ENCODE measurements around the gene ERGIC1. TPM values are rescaled to one million over a fixed set of nuclear protein-coding genes. Genes with fewer than 3 reads are reported as not detected.

The ERGIC1 gene
- total and polyA plus RNA-seq, 2 of the 13 experiments (the other 11 are each of a cell fraction or from before 2014, with no cell fraction given): 78.5 to 184 TPM

DNA sequence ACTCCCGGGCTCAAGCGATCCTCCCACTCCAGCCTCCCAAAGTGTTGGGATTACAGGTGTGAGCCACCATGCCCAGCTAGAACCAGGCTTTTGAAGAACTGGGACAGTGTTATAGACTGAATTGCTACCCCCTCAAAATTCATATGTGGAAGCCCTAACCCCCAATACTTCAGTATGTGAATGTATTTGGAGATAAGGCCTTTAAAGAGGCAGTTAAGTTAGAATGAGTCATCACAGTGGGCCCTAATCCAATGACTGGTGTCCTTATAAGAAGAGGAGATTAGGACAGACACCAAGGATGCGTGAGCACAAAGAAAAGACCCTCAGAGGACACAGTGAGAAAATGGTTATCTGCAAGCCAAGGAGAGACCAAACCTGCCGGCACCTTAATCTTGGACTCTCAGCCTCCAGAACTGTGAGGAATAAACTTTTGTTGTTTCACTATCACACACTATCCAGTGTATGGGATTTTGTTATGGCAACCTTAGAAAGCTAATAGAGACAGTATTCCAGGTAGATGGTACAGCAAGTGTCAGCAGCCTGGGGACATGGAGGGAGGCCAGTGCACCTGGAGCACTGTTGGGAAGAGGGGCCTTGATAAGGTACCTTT lies 31.4 kb upstream of the ERGIC1 start:
- no peak overlapping the region for H3K9ac ChIP-seq (ENCODE audit: insufficient read depth, low read depth, low read length)
- H3K4me1 ChIP-seq (ENCODE audit: insufficient read depth, low read length): peaks cover 73% of the 10 kb centered on the region
- no peak overlapping the region for H3K4me2 ChIP-seq (ENCODE audit: low read depth, low read length)
- ChIA-PET POLR2A (interaction anchor here (1.1 to 1.3 kb wide), 3 partner anchors 9 to 31 kb away, joined by 3 to 6 read pairs (median 3); no protein-coding TSS in a partner anchor), CTCF (ENCODE audit: low intra/inter-chr PET ratio, low total read pairs) (no interaction called here)
- DNase-seq (ENCODE audit: low spot score): no peak
- intact Hi-C loops (cut with micrococcal nuclease; ENCODE audit: unreplicated experiment): no loop called here
- no peak for TF ChIP-seq SMARCE1 (IDR thresholded peaks at IDR 0.05; ENCODE audit: borderline replicate concordance)
- no peak for TF ChIP-seq NFIB (CRISPR knock-in tag; IDR thresholded peaks at IDR 0.05; ENCODE audit: borderline replicate concordance)
- no peak for TF ChIP-seq ZNF883 (CRISPR knock-in tag; IDR thresholded peaks at IDR 0.05; ENCODE audit: not compliant biosample characterization)
- no peaks in the 10 kb centered on the region for H3K36me3 ChIP-seq (replicated peaks in 1 of 2; ENCODE audit: control insufficient read depth in 1 of 2, insufficient read depth in 2 of 2, low read length in 2 of 2)
- no peak overlapping the region for H2AFZ ChIP-seq (ENCODE audit: low read length)
- H3K27ac ChIP-seq (ENCODE audit: extremely low read length, insufficient read depth, low read length): no peak overlapping the region
- H4K20me1 ChIP-seq (ENCODE audit: insufficient read depth, low read length): no peaks in the 10 kb centered on the region
- in situ Hi-C loops (cut with HindIII; ENCODE audit: extremely low pct_ligation_motif_present, low pct_unique_long_range_greater_than_20kb): no loop called here
- FAIRE-seq: no peak
- H3K27me3 ChIP-seq (ENCODE audit: control insufficient read depth in 1 of 2, insufficient read depth in 2 of 2, low read length in 2 of 2): no peaks in the 10 kb centered on the region
- ATAC-seq: no peak
- no TSS peak for BruUV-seq (replicated peaks)
- H3K9me3 ChIP-seq (ENCODE audit: low read length): no peaks in the 10 kb centered on the region
- no peaks in the 10 kb centered on the region for H3K79me2 ChIP-seq (ENCODE audit: insufficient read depth, low read length)
- WGBS (ENCODE audit: low lambda C conversion rate): 61% methylated on average over 4 of the region's 4 CpGs
- H3K4me3 ChIP-seq (replicated peaks in 1 of 3; ENCODE audit: insufficient read depth in 1 of 3, low read depth in 2 of 3, low read length in 3 of 3): no peak overlapping the region

DNA sequence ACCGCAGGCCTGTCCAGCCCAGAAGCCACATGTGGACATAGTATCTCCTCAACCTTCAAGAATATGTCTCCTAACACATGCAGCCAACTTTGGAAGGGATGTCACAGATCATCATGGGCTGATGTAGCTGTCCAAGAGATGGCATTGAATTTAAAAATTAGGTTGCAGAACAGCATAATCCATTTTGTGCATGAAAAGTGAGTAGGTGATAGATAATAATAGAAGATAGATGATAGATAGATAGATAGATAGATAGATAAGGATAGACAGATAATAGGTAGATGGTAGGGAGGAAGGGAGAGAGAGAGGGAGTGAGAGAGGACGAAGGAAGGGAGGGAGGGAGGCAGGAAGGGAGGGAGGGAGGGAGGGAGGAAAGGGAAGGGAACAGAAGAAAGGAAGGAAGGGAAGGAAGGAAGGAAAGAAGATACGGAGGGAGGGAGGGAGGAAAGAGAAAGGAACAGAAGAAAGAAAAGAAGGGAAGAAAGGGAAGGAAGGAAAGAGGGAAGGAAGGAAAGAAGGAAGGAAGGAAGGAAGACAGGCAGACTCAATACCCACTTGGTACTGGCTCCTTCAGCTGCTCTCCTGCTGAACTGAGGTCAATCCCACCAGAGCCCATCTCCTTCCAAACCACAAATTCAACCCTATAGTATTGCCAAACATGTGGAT lies 28.9 kb upstream of the ERGIC1 start:
- in situ Hi-C loops (cut with HindIII; ENCODE audit: extremely low pct_ligation_motif_present, low pct_unique_long_range_greater_than_20kb) (no loop called here), intact Hi-C loops (cut with micrococcal nuclease; ENCODE audit: unreplicated experiment) (no loop called here)
- FAIRE-seq (no peak), ATAC-seq (no peak), DNase-seq (ENCODE audit: low spot score) (no peak)
- no peaks in the 10 kb centered on the region for H3K36me3 ChIP-seq (replicated peaks in 1 of 2; ENCODE audit: control insufficient read depth in 1 of 2, insufficient read depth in 2 of 2, low read length in 2 of 2)
- H3K4me2 ChIP-seq (ENCODE audit: low read depth, low read length): no peak overlapping the region
- no peaks in the 10 kb centered on the region for H3K79me2 ChIP-seq (ENCODE audit: insufficient read depth, low read length)
- ChIA-PET POLR2A (interaction anchor here (1.0 to 4.6 kb wide), 2 partner anchors 11 to 34 kb away, joined by 3 to 48 read pairs; partner anchors contain the start of gene DUSP1), CTCF (ENCODE audit: low intra/inter-chr PET ratio, low total read pairs) (no interaction called here)
- no peak overlapping the region for H3K4me3 ChIP-seq (replicated peaks in 1 of 3; ENCODE audit: insufficient read depth in 1 of 3, low read depth in 2 of 3, low read length in 3 of 3)
- H3K27me3 ChIP-seq (ENCODE audit: control insufficient read depth in 1 of 2, insufficient read depth in 2 of 2, low read length in 2 of 2): no peaks in the 10 kb centered on the region
- H3K9ac ChIP-seq (ENCODE audit: insufficient read depth, low read depth, low read length): no peak overlapping the region
- H2AFZ ChIP-seq (ENCODE audit: low read length): no peak overlapping the region
- no peak overlapping the region for H3K27ac ChIP-seq (ENCODE audit: extremely low read length, insufficient read depth, low read length)
- peaks cover 63% of the 10 kb centered on the region for H3K4me1 ChIP-seq (ENCODE audit: insufficient read depth, low read length)
- no TSS peak for BruUV-seq (replicated peaks)
- H3K9me3 ChIP-seq (ENCODE audit: low read length): peaks cover 9% of the 10 kb centered on the region; the same call in 1 of the 2 replicates
- H4K20me1 ChIP-seq (ENCODE audit: insufficient read depth, low read length): no peaks in the 10 kb centered on the region
- WGBS (ENCODE audit: low lambda C conversion rate): 79% methylated on average over 3 of the region's 3 CpGs
- TF ChIP-seq ZNF432 (CRISPR knock-in tag; IDR thresholded peaks at IDR 0.05; ENCODE audit: borderline replicate concordance) (no peak), ZNF496 (CRISPR knock-in tag; IDR thresholded peaks at IDR 0.05; ENCODE audit: insufficient replicate concordance) (no peak), PAWR (CRISPR knock-in tag; IDR thresholded peaks at IDR 0.05; ENCODE audit: borderline replicate concordance) (no peak), TOPORS (CRISPR knock-in tag; IDR thresholded peaks at IDR 0.05) (no peak), TARDBP (CRISPR knock-in tag; IDR thresholded peaks at IDR 0.05) (no peak), ZNF607 (CRISPR knock-in tag; IDR thresholded peaks at IDR 0.05; ENCODE audit: borderline replicate concordance) (no peak), NRL (CRISPR knock-in tag; IDR thresholded peaks at IDR 0.05; ENCODE audit: borderline replicate concordance) (no peak), GFI1 (CRISPR knock-in tag; IDR thresholded peaks at IDR 0.05; ENCODE audit: borderline replicate concordance) (no peak), GABPA (IDR thresholded peaks at IDR 0.05; ENCODE audit: low read depth, low read length) (no peak), GABPA (CRISPR knock-in tag; IDR thresholded peaks at IDR 0.05; ENCODE audit: low read depth) (no peak), SIN3A (IDR thresholded peaks at IDR 0.05; ENCODE audit: borderline replicate concordance, low read depth, low read length) (no peak), ZNF567 (CRISPR knock-in tag; IDR thresholded peaks at IDR 0.05; ENCODE audit: borderline replicate concordance) (no peak)
- TF ChIP-seq, protein P1, sequence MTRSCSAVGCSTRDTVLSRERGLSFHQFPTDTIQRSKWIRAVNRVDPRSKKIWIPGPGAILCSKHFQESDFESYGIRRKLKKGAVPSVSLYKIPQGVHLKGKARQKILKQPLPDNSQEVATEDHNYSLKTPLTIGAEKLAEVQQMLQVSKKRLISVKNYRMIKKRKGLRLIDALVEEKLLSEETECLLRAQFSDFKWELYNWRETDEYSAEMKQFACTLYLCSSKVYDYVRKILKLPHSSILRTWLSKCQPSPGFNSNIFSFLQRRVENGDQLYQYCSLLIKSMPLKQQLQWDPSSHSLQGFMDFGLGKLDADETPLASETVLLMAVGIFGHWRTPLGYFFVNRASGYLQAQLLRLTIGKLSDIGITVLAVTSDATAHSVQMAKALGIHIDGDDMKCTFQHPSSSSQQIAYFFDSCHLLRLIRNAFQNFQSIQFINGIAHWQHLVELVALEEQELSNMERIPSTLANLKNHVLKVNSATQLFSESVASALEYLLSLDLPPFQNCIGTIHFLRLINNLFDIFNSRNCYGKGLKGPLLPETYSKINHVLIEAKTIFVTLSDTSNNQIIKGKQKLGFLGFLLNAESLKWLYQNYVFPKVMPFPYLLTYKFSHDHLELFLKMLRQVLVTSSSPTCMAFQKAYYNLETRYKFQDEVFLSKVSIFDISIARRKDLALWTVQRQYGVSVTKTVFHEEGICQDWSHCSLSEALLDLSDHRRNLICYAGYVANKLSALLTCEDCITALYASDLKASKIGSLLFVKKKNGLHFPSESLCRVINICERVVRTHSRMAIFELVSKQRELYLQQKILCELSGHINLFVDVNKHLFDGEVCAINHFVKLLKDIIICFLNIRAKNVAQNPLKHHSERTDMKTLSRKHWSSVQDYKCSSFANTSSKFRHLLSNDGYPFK (CRISPR knock-in tag; IDR thresholded peaks at IDR 0.05; ENCODE audit: borderline replicate concordance): no peak
